ENCODE results near the gene AWAT2.
"Not testable (repeated sequence)": the region's sequence is repeated elsewhere in the genome, so short reads cannot be mapped to it uniquely, and the experiment has no call there.

GRCh38 chrX:69998299-69998698 lies 51.4 kb downstream of the AWAT2 start:
- not testable (repeated sequence) for TF ChIP-seq POLR2AphosphoS5 (IDR thresholded peaks at IDR 0.05; ENCODE audit: low read depth, low read length); TAF1 (IDR thresholded peaks at IDR 0.05; ENCODE audit: low read depth, low read length); POLR2A (IDR thresholded peaks at IDR 0.05; ENCODE audit: low read depth, low read length); PAX5 (IDR thresholded peaks at IDR 0.05; ENCODE audit: insufficient read depth, low read length, severe bottlenecking); SPI1 (IDR thresholded peaks at IDR 0.05; ENCODE audit: low read depth, low read length); POU2F2 (IDR thresholded peaks at IDR 0.05; ENCODE audit: low read depth, low read length)
